CD14-positive monocyte (primary cell): ENCODE results near the gene TNNT3. TPM values are rescaled to one million over a fixed set of nuclear protein-coding genes. Genes with fewer than 3 reads are reported as not detected.

Experiments used
- DNase-seq, 3 donors: peaks; one replicate each; pipeline ENCODE4 v3.0.0-alpha.2; 2011 to 2022
- H2AFZ ChIP-seq: 2 replicates; pipeline ENCODE4 v1.6.0; 2012; ENCODE audit warnings: mild to moderate bottlenecking, low read depth, low read length, inconsistent platforms; ENCODE audit not compliant: insufficient read depth, poor library complexity, severe bottlenecking
- H3K27ac ChIP-seq, 2 donors: 1 replicate in 1 of 2; 2 replicates in 1 of 2; pipeline ENCODE4 v1.5.1; 2012 to 2013; ENCODE audit warnings: low read length in 2 of 2, control low read depth in 1 of 2, inconsistent platforms in 1 of 2, low read depth in 1 of 2, mild to moderate bottlenecking in 1 of 2
- H3K27me3 ChIP-seq, 2 donors: one replicate each; pipeline versions ENCODE4 v1.6.0 to v1.6.1; 2011 to 2013; ENCODE audit warnings: low read length in 2 of 2; ENCODE audit not compliant: control insufficient read depth in 2 of 2, insufficient read depth in 2 of 2
- H3K36me3 ChIP-seq, 2 donors: replicated peaks in 1 of 2; 1 replicate in 1 of 2; 2 replicates in 1 of 2; pipeline versions ENCODE4 v1.5.1 to v1.6.1; 2012 to 2013; ENCODE audit warnings: low read length in 2 of 2, control low read depth in 1 of 2, inconsistent platforms in 1 of 2, mild to moderate bottlenecking in 1 of 2; ENCODE audit not compliant: insufficient read depth in 2 of 2, control insufficient read depth in 1 of 2
- H3K4me1 ChIP-seq, 2 donors: 1 replicate in 1 of 2; 2 replicates in 1 of 2; pipeline versions ENCODE4 v1.5.1 to v1.6.1; 2012 to 2013; ENCODE audit warnings: low read length in 2 of 2, control low read depth in 1 of 2, inconsistent platforms in 1 of 2, mild to moderate bottlenecking in 1 of 2, moderate library complexity in 1 of 2; ENCODE audit not compliant: insufficient read depth in 2 of 2, control insufficient read depth in 1 of 2
- H3K4me2 ChIP-seq: replicated peaks from 2 replicates; pipeline ENCODE3; 2012; ENCODE audit warnings: low read length, moderate library complexity, mild to moderate bottlenecking; ENCODE audit not compliant: poor library complexity, severe bottlenecking; ENCODE audit errors: extremely low read depth
- H3K4me3 ChIP-seq, 3 experiments: fragments of 200-600 bp in 1 of 3; sonication (generic) in 1 of 3; replicated peaks in 1 of 3; 1 replicate in 2 of 3; 2 replicates in 1 of 3; pipeline ENCODE4 v1.5.1; 2011 to 2013; ENCODE audit warnings: low read length in 3 of 3, mild to moderate bottlenecking in 3 of 3, control low read depth in 2 of 3, low read depth in 2 of 3, inconsistent platforms in 1 of 3, moderate library complexity in 1 of 3
- H3K79me2 ChIP-seq: 2 replicates; pipeline ENCODE4 v1.6.0; 2012; ENCODE audit warnings: mild to moderate bottlenecking, control low read depth, inconsistent platforms, low read length, moderate library complexity; ENCODE audit not compliant: insufficient read depth
- H3K9ac ChIP-seq: 2 replicates; pipeline ENCODE4 v1.6.0; 2017; ENCODE audit warnings: low read length, mild to moderate bottlenecking; ENCODE audit not compliant: insufficient read depth, poor library complexity, severe bottlenecking
- H3K9me3 ChIP-seq, 2 donors: replicated peaks in 1 of 2; 1 replicate in 1 of 2; 2 replicates in 1 of 2; pipeline versions ENCODE4 v1.5.1 to v1.6.1; 2012 to 2013; ENCODE audit warnings: low read length in 2 of 2, control low read depth in 1 of 2; ENCODE audit not compliant: control insufficient read depth in 1 of 2, insufficient read depth in 1 of 2
- H4K20me1 ChIP-seq: 2 replicates; pipeline ENCODE4 v1.6.0; 2012; ENCODE audit warnings: mild to moderate bottlenecking, low read length, control low read depth, moderate library complexity; ENCODE audit not compliant: insufficient read depth
- H3K27ac Mint-ChIP-seq, 7 donors: one replicate each; pipeline ENCODE4 v1.8.0; 2020; ENCODE audit warnings: mild to moderate bottlenecking in 7 of 7, mixed read lengths in 7 of 7, moderate library complexity in 6 of 7, inconsistent platforms in 2 of 7
- H3K27me3 Mint-ChIP-seq, 3 donors: one replicate each; pipeline ENCODE4 v1.8.0; 2021 to 2022; ENCODE audit warnings: low read depth in 3 of 3, mild to moderate bottlenecking in 3 of 3, mixed read lengths in 3 of 3, moderate library complexity in 3 of 3, inconsistent platforms in 1 of 3
- H3K36me3 Mint-ChIP-seq, 2 donors: one replicate each; pipeline ENCODE4 v1.8.0; 2020; ENCODE audit warnings: mixed read lengths in 2 of 2, inconsistent platforms in 1 of 2, mild to moderate bottlenecking in 1 of 2
- H3K4me1 Mint-ChIP-seq: one replicate; pipeline ENCODE4 v1.8.0; 2020; ENCODE audit warnings: mild to moderate bottlenecking, mixed read lengths
- H3K4me3 Mint-ChIP-seq, 2 donors: one replicate each; pipeline ENCODE4 v1.8.0; 2020; ENCODE audit warnings: mild to moderate bottlenecking in 2 of 2, mixed read lengths in 2 of 2, moderate library complexity in 1 of 2
- H3K9me3 Mint-ChIP-seq, 7 donors: one replicate each; pipeline ENCODE4 v1.8.0; 2020 to 2022; ENCODE audit warnings: mixed read lengths in 7 of 7, mild to moderate bottlenecking in 6 of 7, moderate library complexity in 6 of 7, inconsistent platforms in 2 of 7
- whole genome bisulfite sequencing: methylation state at CpG from one replicate; pipeline ENCODE4 v1.1.5; 2013; ENCODE audit warnings: missing lambda C conversion rate; ENCODE audit not compliant: insufficient coverage; 5-methylcytosine and 5-hydroxymethylcytosine counted together
- intact Hi-C, 2 donors: fragments of 100-400 bp; cut with micrococcal nuclease; formaldehyde crosslinking; loops; one replicate each; pipeline versions ENCODE4 v1.15.0 to v1.15.1; 2023
- polyA plus RNA-seq, 3 donors: library from polyadenylated mRNA; depleted of rRNA in 1 of 3; unstranded in 2 of 3; stranded (reverse) in 1 of 3; fragments of 300-500 nt in 2 of 3; fragments of >200 nt in 1 of 3; fragmentation: Illumina TruSeq in 2 of 3; gene quantifications; 1 replicate in 2 of 3; 2 replicates in 1 of 3; pipeline ENCODE4 v1.2.3, GENCODE V29; 2012 to 2021
- TF ChIP-seq, protein P1 (sequence below): fragments of 200-600 bp; IDR thresholded peaks from one replicate; pipeline ENCODE4 v1.8.0; 2022; ENCODE audit warnings: antibody characterized with exemption, mild to moderate bottlenecking

The TNNT3 gene
- polyA plus RNA-seq, 3 donors, result 1.4 TPM; not detected in 2

- no peaks in the 10 kb centered on the region for H3K4me1 ChIP-seq
- no peak for DNase-seq
- no peaks in the 10 kb centered on the region for H3K4me1 Mint-ChIP-seq
These were observed 29.8 kb downstream of the TNNT3 start for GRCh38 chr11:1949302-1949701.

DNA sequence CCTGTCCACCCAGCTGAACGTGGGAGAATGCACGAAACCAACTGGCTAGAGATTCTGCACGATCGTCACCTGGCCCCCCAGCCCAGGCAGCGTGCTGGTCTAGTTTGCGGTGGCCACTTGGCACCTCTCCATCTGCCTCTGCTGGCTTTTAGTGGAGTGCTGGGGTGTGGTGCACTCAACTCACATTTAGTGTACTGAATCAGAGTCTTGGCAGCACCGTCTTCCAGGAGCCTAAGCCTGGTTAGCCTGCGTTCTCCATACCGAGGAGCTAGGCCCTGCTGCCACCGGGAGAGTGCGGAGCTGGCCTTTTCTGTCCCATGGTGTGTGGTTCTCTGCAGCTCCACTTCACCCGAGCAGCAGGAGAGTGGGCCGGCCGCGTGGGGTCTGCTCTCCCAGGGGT is 30.4 kb downstream of the TNNT3 start:
- Histone ChIP-seq H3K27ac (no peak overlapping the region), H3K79me2 (no peaks in the 10 kb centered on the region), H3K36me3 (no peaks in the 10 kb centered on the region), H3K9me3 (no peaks in the 10 kb centered on the region), H3K27me3 (no peaks in the 10 kb centered on the region), H2AFZ (no peak overlapping the region), H3K4me3 (no peak overlapping the region), H3K4me1 (no peaks in the 10 kb centered on the region), H3K9ac (no peak overlapping the region), H4K20me1 (no peaks in the 10 kb centered on the region), H3K4me2 (no peak overlapping the region)
- Mint-ChIP-seq H3K9me3 (no peaks in the 10 kb centered on the region), H3K27me3 (no peaks in the 10 kb centered on the region), H3K4me1 (no peaks in the 10 kb centered on the region), H3K27ac (no peak overlapping the region), H3K4me3 (no peak overlapping the region), H3K36me3 (no peaks in the 10 kb centered on the region)
- no CpG with 5 or more reads among the region's 15 CpGs for WGBS
- DNase-seq, result no peak
- TF ChIP-seq, protein P1, sequence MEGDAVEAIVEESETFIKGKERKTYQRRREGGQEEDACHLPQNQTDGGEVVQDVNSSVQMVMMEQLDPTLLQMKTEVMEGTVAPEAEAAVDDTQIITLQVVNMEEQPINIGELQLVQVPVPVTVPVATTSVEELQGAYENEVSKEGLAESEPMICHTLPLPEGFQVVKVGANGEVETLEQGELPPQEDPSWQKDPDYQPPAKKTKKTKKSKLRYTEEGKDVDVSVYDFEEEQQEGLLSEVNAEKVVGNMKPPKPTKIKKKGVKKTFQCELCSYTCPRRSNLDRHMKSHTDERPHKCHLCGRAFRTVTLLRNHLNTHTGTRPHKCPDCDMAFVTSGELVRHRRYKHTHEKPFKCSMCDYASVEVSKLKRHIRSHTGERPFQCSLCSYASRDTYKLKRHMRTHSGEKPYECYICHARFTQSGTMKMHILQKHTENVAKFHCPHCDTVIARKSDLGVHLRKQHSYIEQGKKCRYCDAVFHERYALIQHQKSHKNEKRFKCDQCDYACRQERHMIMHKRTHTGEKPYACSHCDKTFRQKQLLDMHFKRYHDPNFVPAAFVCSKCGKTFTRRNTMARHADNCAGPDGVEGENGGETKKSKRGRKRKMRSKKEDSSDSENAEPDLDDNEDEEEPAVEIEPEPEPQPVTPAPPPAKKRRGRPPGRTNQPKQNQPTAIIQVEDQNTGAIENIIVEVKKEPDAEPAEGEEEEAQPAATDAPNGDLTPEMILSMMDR, result no peak
- intact Hi-C loops, result no loop called here

More at GRCh38 chr11:1949302-1949701, 29.8 kb downstream of the TNNT3 start:
- Histone ChIP-seq H2AFZ (no peak overlapping the region), H3K36me3 (no peaks in the 10 kb centered on the region), H3K9ac (no peak overlapping the region), H3K27me3 (no peaks in the 10 kb centered on the region), H3K27ac (no peak overlapping the region), H3K9me3 (no peaks in the 10 kb centered on the region), H3K4me2 (no peak overlapping the region), H3K4me3 (no peak overlapping the region), H3K79me2 (no peaks in the 10 kb centered on the region), H4K20me1 (no peaks in the 10 kb centered on the region)
- Mint-ChIP-seq H3K27me3 (no peaks in the 10 kb centered on the region), H3K27ac (no peak overlapping the region), H3K36me3 (no peaks in the 10 kb centered on the region), H3K4me3 (no peak overlapping the region), H3K9me3 (no peaks in the 10 kb centered on the region)
- no CpG with 5 or more reads among the region's 6 CpGs for WGBS
- intact Hi-C loops, result no loop called here
- TF ChIP-seq, protein P1, result no peak
